ENCODE data around the gene C14orf119. TPM values are rescaled to one million over a fixed set of nuclear protein-coding genes. Genes with fewer than 3 reads are reported as not detected.

Gene C14orf119
- total RNA-seq, 1 donor from 2014 or later, result 35.3 TPM

DNA sequence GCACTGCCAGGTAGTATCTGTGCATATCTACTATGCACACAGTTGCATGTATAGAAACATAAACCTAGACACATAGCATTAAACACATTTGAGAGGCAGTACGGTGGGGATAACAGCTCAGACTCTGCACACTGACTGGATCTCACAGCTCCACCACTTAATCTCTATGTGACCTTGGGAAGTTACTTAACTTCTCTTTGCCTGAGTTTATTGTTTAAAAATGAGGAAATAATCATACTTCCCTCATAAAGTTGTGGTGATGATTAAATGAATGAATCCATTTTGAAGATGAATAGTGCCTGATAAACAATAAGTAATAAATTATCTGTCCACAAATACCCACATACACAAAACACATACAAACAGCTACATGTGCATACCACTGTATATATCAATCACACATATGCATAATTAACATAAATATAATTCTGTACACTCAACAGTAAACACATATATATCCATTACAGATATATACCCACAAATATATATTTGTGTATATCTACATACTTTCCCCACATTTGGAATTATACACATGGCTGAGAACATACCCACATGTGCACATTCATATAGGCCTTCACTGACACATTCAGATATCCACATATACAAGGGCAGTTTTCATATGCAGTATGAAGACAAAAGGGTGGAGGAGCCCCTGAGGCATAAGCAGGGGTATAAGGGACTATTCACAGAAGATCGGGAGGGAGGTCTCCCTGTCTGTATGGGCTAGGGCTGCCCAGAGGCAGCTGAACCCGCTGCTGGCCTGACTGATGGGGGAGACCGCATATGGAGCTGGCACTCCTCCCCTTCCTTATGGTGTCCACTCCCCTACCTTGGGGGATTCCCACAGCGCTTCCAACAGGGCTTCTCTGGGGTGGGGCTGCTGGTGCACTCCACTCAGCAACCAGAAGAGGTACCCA lies 43.9 kb upstream of the C14orf119 start:
- POLR2A ChIA-PET, result no interaction called here
- TF ChIP-seq, protein P1, sequence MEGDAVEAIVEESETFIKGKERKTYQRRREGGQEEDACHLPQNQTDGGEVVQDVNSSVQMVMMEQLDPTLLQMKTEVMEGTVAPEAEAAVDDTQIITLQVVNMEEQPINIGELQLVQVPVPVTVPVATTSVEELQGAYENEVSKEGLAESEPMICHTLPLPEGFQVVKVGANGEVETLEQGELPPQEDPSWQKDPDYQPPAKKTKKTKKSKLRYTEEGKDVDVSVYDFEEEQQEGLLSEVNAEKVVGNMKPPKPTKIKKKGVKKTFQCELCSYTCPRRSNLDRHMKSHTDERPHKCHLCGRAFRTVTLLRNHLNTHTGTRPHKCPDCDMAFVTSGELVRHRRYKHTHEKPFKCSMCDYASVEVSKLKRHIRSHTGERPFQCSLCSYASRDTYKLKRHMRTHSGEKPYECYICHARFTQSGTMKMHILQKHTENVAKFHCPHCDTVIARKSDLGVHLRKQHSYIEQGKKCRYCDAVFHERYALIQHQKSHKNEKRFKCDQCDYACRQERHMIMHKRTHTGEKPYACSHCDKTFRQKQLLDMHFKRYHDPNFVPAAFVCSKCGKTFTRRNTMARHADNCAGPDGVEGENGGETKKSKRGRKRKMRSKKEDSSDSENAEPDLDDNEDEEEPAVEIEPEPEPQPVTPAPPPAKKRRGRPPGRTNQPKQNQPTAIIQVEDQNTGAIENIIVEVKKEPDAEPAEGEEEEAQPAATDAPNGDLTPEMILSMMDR (IDR thresholded peaks at IDR 0.05), result no peak
- CTCF ChIA-PET, result interaction anchor here (0.9 to 1.5 kb wide), 3 partner anchors 65 to 79 kb away, joined by 4 to 5 read pairs (median 4); no protein-coding TSS in a partner anchor
- ATAC-seq (ENCODE audit: low read depth) (no peak), DNase-seq (no peak)
- H3K27me3 Mint-ChIP-seq, result peaks cover 2% of the 10 kb centered on the region
- H3K27ac Mint-ChIP-seq, result no peak overlapping the region
- no peaks in the 10 kb centered on the region for H3K9me3 Mint-ChIP-seq
- no peaks in the 10 kb centered on the region for H3K36me3 Mint-ChIP-seq (ENCODE audit: low read depth)
- no peak overlapping the region for H3K4me3 Mint-ChIP-seq
- peaks cover 6% of the 10 kb centered on the region for H3K4me1 Mint-ChIP-seq
- intact Hi-C loops (cut with micrococcal nuclease), result loop anchor here (10.0 kb wide), 1 partner anchor 737 kb away; no protein-coding TSS in a partner anchor

DNA sequence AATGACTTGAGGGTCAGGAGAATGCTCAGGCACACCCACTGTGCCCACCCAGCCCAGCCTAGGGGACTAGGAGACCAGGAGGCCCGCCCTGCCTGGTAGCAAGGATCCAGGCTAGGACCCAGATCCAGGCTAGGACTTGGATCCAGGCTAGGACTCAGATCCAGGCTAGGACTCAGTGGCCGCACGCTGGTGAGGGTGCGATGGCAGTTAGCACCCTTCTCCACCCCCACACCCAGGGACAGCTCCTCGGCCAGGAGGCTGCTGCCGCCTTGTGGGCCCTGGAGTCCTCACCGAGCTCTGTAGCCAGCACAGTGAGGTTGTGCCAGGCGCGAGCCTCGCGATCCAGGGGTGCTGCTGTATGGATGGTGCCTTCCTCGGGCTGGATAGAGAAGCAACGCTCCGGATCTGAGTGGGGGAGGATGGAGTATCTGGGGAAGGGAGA lies 43.1 kb upstream of the C14orf119 start:
- ATAC-seq (ENCODE audit: low read depth) (no peak), DNase-seq (no peak)
- H3K27ac Mint-ChIP-seq, result no peak overlapping the region
- no peak overlapping the region for H3K4me3 Mint-ChIP-seq
- peaks cover 3% of the 10 kb centered on the region for H3K27me3 Mint-ChIP-seq
- H3K36me3 Mint-ChIP-seq (ENCODE audit: low read depth), result no peaks in the 10 kb centered on the region
- ChIA-PET POLR2A (no interaction called here), CTCF (interaction anchor here (0.9 to 1.5 kb wide), 2 partner anchors 66 to 80 kb away, joined by 4 read pairs; no protein-coding TSS in a partner anchor)
- H3K9me3 Mint-ChIP-seq, result no peaks in the 10 kb centered on the region
- intact Hi-C loops (cut with micrococcal nuclease), result loop anchor here (10.0 kb wide), 1 partner anchor 737 kb away; no protein-coding TSS in a partner anchor
- TF ChIP-seq, protein P1 (IDR thresholded peaks at IDR 0.05), result no peak
- H3K4me1 Mint-ChIP-seq, result peaks cover 13% of the 10 kb centered on the region

DNA sequence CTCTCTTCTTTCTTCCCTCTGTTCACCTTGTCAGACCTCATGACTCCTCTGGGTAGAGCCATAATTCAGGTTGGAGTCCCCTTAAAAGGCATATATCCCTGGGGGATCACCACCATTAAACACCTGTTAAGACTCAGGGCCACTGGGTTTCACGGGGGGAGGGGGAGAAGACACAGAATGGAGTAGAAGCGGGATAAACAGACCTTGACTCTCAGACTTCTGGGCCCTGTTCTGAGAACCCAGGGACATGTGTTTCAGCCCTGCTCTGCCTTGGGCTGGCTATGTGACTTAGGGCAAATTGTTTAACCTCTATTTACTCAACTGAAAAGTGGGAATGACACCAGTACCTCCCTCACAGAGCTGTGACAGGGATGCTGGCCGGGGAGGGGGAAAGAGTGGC lies 42.6 kb upstream of the C14orf119 start:
- Mint-ChIP-seq H3K27me3 (peaks cover 2% of the 10 kb centered on the region), H3K9me3 (no peaks in the 10 kb centered on the region), H3K27ac (no peak overlapping the region), H3K4me3 (no peak overlapping the region), H3K36me3 (ENCODE audit: low read depth) (no peaks in the 10 kb centered on the region), H3K4me1 (peaks cover 13% of the 10 kb centered on the region)
- intact Hi-C loops (cut with micrococcal nuclease), result loop anchor here (10.0 kb wide), 1 partner anchor 738 kb away; no protein-coding TSS in a partner anchor
- ATAC-seq (ENCODE audit: low read depth) (no peak), DNase-seq (no peak)
- POLR2A ChIA-PET, result interaction anchor here (0.6 kb wide), 1 partner anchor 30 kb away, joined by 3 read pairs; no protein-coding TSS in a partner anchor
- CTCF ChIA-PET, result interaction anchor here (0.9 to 1.7 kb wide), 4 partner anchors 58 to 81 kb away, joined by 4 to 7 read pairs (median 4); no protein-coding TSS in a partner anchor
- TF ChIP-seq, protein P1 (IDR thresholded peaks at IDR 0.05), result no peak

DNA sequence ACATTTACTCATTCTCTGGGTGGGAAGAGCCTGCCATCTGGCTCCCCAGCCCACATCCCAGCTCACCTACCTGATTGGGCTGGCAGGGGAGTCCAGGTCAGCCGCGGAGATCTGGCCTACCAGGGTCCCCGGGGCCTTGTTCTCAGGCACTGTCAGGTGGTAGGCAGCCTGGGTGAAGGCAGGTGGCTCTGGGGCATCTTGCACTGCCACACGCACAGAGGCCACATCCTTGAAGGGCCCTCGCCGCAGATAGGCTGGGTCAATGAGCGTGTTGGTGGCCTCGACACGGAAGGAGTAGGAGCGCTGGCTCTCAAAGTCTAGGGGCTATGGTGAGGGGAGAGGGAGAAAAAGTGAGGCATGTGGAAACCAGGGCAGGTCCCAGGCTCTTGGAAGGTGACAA lies 41.9 kb upstream of the C14orf119 start:
- H3K9me3 Mint-ChIP-seq, result no peaks in the 10 kb centered on the region
- H3K4me1 Mint-ChIP-seq, result peaks cover 18% of the 10 kb centered on the region
- peaks cover 5% of the 10 kb centered on the region for H3K36me3 Mint-ChIP-seq (ENCODE audit: low read depth)
- H3K4me3 Mint-ChIP-seq, result no peak overlapping the region
- POLR2A ChIA-PET, result interaction anchor here (0.6 kb wide), 1 partner anchor 29 kb away, joined by 3 read pairs; no protein-coding TSS in a partner anchor
- CTCF ChIA-PET, result interaction anchor here (1.1 to 2.4 kb wide), 3 partner anchors 58 to 81 kb away, joined by 4 to 9 read pairs (median 7); no protein-coding TSS in a partner anchor
- intact Hi-C loops (cut with micrococcal nuclease), result loop anchor here (10.0 kb wide), 1 partner anchor 739 kb away; no protein-coding TSS in a partner anchor
- TF ChIP-seq, protein P1 (IDR thresholded peaks at IDR 0.05), result no peak
- peaks cover 2% of the 10 kb centered on the region for H3K27me3 Mint-ChIP-seq
- H3K27ac Mint-ChIP-seq, result no peak overlapping the region
- ATAC-seq (ENCODE audit: low read depth), result no peak
- DNase-seq, result no peak
